IPS-18a (cell line): ENCODE data around the gene MAB21L2.

ENCODE experiments used
- H3K27ac ChIP-seq: one replicate; pipeline ENCODE4 v1.5.1; 2013; ENCODE audit warnings: low read length
- H3K27me3 ChIP-seq: one replicate; pipeline ENCODE4 v1.6.1; 2013; ENCODE audit warnings: mild to moderate bottlenecking, low read length; ENCODE audit not compliant: control insufficient read depth, insufficient read depth
- H3K36me3 ChIP-seq: one replicate; pipeline ENCODE4 v1.6.1; 2013; ENCODE audit warnings: low read depth, low read length; ENCODE audit not compliant: control insufficient read depth
- H3K4me1 ChIP-seq: one replicate; pipeline ENCODE4 v1.6.1; 2013; ENCODE audit warnings: low read depth, low read length; ENCODE audit not compliant: control insufficient read depth
- H3K4me3 ChIP-seq: one replicate; pipeline ENCODE4 v1.5.1; 2013; ENCODE audit warnings: low read length
- H3K9ac ChIP-seq: one replicate; pipeline ENCODE4 v1.6.1; 2013; ENCODE audit warnings: mild to moderate bottlenecking, low read length, moderate library complexity
- H3K9me3 ChIP-seq: one replicate; pipeline ENCODE4 v1.6.1; 2013; ENCODE audit warnings: low read depth, low read length; ENCODE audit not compliant: control insufficient read depth

MAB21L2 gene

DNA sequence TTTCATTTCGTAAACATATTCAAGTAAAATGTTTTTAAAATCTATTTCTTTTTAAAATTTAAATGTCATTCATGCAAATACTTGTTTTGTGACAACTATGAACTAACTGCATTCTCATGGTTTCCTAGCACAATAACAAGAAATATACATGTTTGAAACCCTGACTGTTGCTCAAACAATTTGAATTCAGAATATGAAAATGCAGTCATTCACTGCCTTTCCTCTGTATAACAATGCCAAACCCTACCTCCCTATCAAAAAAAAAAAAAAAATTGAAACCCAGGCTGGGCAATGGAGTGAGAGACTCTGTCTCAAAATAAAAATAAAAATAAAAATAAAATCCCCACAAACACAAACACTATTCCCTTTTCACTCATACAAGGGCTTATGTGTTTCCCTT, 42.1 kb downstream of the MAB21L2 start:
- Histone ChIP-seq H3K27me3 (no peaks in the 10 kb centered on the region), H3K9me3 (no peaks in the 10 kb centered on the region), H3K4me3 (no peak overlapping the region), H3K9ac (no peak overlapping the region), H3K27ac (no peak overlapping the region), H3K4me1 (peaks cover 4% of the 10 kb centered on the region), H3K36me3 (no peaks in the 10 kb centered on the region)

DNA sequence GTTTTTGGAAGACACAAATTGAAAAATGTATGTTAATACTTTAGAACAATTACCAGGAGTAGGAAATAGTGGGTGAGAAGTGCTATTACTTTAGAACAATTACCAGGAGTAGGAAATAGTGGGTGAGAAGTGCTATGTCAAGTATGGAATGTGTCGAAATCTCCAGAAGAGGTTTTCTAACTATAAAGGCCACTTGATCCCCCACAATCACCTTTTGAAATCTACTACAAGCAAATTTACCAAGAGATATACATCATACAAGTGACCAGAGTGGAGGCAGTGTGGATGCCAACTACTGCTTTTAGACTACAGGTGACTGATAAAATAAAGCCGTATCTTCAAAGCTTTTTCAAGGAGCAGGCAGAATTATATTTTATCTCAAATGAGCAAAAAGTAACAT, 43.1 kb downstream of the MAB21L2 start:
- no peaks in the 10 kb centered on the region for H3K27me3 ChIP-seq
- no peak overlapping the region for H3K27ac ChIP-seq
- no peak overlapping the region for H3K4me3 ChIP-seq
- H3K9me3 ChIP-seq, result no peaks in the 10 kb centered on the region
- H3K9ac ChIP-seq, result no peak overlapping the region
- H3K36me3 ChIP-seq, result no peaks in the 10 kb centered on the region
- peaks cover 4% of the 10 kb centered on the region for H3K4me1 ChIP-seq

DNA sequence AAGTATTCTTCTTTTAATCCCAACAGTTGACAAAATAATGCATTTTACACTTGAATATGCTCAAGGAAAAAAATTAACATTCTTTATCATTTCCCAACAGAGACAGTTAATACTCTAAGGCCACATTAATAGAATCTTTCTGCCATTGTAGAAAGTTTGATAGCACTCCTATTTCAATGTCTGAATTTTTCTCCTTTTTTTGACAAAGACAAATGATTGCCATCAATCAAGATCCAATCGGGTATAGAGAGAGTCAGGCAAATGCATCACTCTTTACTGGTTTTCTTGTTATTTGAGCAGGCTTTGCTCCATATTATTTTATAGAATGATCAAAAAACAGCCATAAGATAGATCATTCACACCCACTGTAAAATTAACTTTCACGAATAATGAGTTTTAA, 46.1 kb downstream of the MAB21L2 start:
- no peaks in the 10 kb centered on the region for H3K36me3 ChIP-seq
- H3K9me3 ChIP-seq, result no peaks in the 10 kb centered on the region
- H3K4me1 ChIP-seq, result peaks cover 4% of the 10 kb centered on the region
- H3K9ac ChIP-seq, result no peak overlapping the region
- H3K27me3 ChIP-seq, result no peaks in the 10 kb centered on the region
- no peak overlapping the region for H3K27ac ChIP-seq
- H3K4me3 ChIP-seq, result no peak overlapping the region

DNA sequence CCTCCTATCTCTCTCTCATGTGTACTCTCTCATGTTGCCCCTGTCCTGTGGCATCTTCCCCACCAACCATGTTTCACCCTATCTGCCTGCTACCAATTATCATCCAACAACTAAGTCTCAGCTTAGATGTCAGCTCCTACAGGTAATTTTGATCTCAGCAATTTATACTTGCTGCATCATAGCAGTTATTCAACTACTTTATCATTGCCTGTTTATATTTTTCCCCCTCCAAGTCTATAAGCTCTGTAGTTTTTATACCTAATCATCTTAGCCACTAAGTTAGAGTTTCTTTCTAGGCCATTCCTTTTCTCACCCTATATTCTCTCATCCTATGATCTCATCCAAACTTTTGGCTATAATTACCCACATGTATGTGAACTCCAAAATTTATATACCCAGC, 50.7 kb downstream of the MAB21L2 start:
- no peaks in the 10 kb centered on the region for H3K9me3 ChIP-seq
- no peak overlapping the region for H3K4me3 ChIP-seq
- H3K4me1 ChIP-seq, result no peaks in the 10 kb centered on the region
- H3K9ac ChIP-seq, result no peak overlapping the region
- no peaks in the 10 kb centered on the region for H3K27me3 ChIP-seq
- no peak overlapping the region for H3K27ac ChIP-seq
- no peaks in the 10 kb centered on the region for H3K36me3 ChIP-seq
